Fibroblast of skin of right quadriceps (primary cell): Measurements from ENCODE around the gene AFF3.

Experiments used
- DNase-seq: peaks from one replicate; pipeline ENCODE4 v3.0.0-alpha.2; 2013

The AFF3 gene

GRCh38 chr2:99618579-99619097 lies 523.8 kb downstream of the AFF3 start:
- no peak for DNase-seq

GRCh38 chr2:99617811-99618210 lies 524.6 kb downstream of the AFF3 start:
- DNase-seq = no peak

GRCh38 chr2:99615247-99615771 lies 527.1 kb downstream of the AFF3 start:
- no peak for DNase-seq

GRCh38 chr2:99613980-99614379 lies 528.4 kb downstream of the AFF3 start:
- DNase-seq = peak; percentile 29

- no peak for DNase-seq
Measured at GRCh38 chr2:99611786-99612185, 530.6 kb downstream of the AFF3 start.

- DNase-seq = no peak
Measured at GRCh38 chr2:99611034-99611433, 531.4 kb downstream of the AFF3 start.

GRCh38 chr2:99609851-99610381 lies 532.5 kb downstream of the AFF3 start:
- DNase-seq = no peak

- no peak for DNase-seq
Measured at GRCh38 chr2:99608861-99609260, 533.5 kb downstream of the AFF3 start.

GRCh38 chr2:99607861-99608491 lies 534.4 kb downstream of the AFF3 start:
- DNase-seq = peak; percentile 11

GRCh38 chr2:99607454-99607853 lies 534.9 kb downstream of the AFF3 start:
- DNase-seq = no peak

- peak; percentile 74 for DNase-seq
Measured at GRCh38 chr2:99605036-99605435, 537.4 kb downstream of the AFF3 start.

GRCh38 chr2:99602476-99602875 lies 539.9 kb downstream of the AFF3 start:
- DNase-seq = peak; percentile 79

- peak; percentile 24 for DNase-seq
Measured at GRCh38 chr2:99600981-99601651, 541.3 kb downstream of the AFF3 start.

- DNase-seq = no peak
Measured at GRCh38 chr2:99598441-99598840, 543.9 kb downstream of the AFF3 start.

- DNase-seq = peak; percentile 39
Measured at GRCh38 chr2:99597616-99598015, 544.8 kb downstream of the AFF3 start.

GRCh38 chr2:99595373-99595772 lies 547.0 kb downstream of the AFF3 start:
- DNase-seq = no peak

GRCh38 chr2:99593692-99594427 lies 548.5 kb downstream of the AFF3 start:
- DNase-seq = no peak

- no peak for DNase-seq
Measured at GRCh38 chr2:99576775-99577174, 565.6 kb downstream of the AFF3 start.

- DNase-seq = no peak
Measured at GRCh38 chr2:99573634-99574251, 568.6 kb downstream of the AFF3 start.

GRCh38 chr2:99572373-99573164 lies 569.8 kb downstream of the AFF3 start:
- peak; percentile 34 for DNase-seq

GRCh38 chr2:99571954-99572353 lies 570.4 kb downstream of the AFF3 start:
- DNase-seq = peak; percentile 55

GRCh38 chr2:99571533-99571932 lies 570.9 kb downstream of the AFF3 start:
- DNase-seq = peak; percentile 9
